Measurements from ENCODE around the gene TMEM259.
A peak's percentile ranks its signal among the peaks of the same experiment; 100 is the strongest.

The TMEM259 gene

GRCh38 chr19:1016647-1017114, 4.2 kb downstream of the TMEM259 start:
- H3F3A ChIP-seq (ENCODE audit: insufficient read depth) = no peaks in the 10 kb centered on the region
- no peak overlapping the region for H2AFZ ChIP-seq (ENCODE audit: low read depth, low read length, severe bottlenecking)
- no peak for TF ChIP-seq CTCF (IDR thresholded peaks at IDR 0.05; ENCODE audit: insufficient read depth, low read length, poor library complexity, severe bottlenecking)
- no peak for TF ChIP-seq EZH2phosphoT487 (conservative IDR thresholded peaks at IDR 0.05; ENCODE audit: low read length)
- H3K36me3 ChIP-seq (ENCODE audit: low read length) = no peaks in the 10 kb centered on the region
- no peaks in the 10 kb centered on the region for H3K27me3 ChIP-seq (ENCODE audit: low read length)
- peak overlapping the region; percentile 89 for H3K4me3 ChIP-seq (ENCODE audit: insufficient read depth, low read length, poor library complexity, severe bottlenecking)
- no peaks in the 10 kb centered on the region for H3K9me3 ChIP-seq (ENCODE audit: insufficient read depth, low read length)
- H3K27ac ChIP-seq (ENCODE audit: low read depth, low read length) = peak overlapping the region; percentile 48
- 0 out of 2 replicates have a peak, but pooled peaks cover 5% of the 10 kb centered on the region for H4K20me1 ChIP-seq (ENCODE audit: low read depth, low read length)
- H3K4me2 ChIP-seq (ENCODE audit: low read depth, low read length, poor library complexity, severe bottlenecking) = peak overlapping the region; percentile 86
- peaks cover 63% of the 10 kb centered on the region for H3K79me2 ChIP-seq (ENCODE audit: insufficient read depth, low read length)
- H3K9ac ChIP-seq (ENCODE audit: low read length) = peak overlapping the region; percentile 91
- H3K9me2 ChIP-seq (replicated peaks; ENCODE audit: insufficient read depth, low read length) = no peaks in the 10 kb centered on the region

- H3F3A ChIP-seq (ENCODE audit: insufficient read depth) = no peaks in the 10 kb centered on the region
- H3K36me3 ChIP-seq (ENCODE audit: low read length) = no peaks in the 10 kb centered on the region
- H2AFZ ChIP-seq (ENCODE audit: low read depth, low read length, severe bottlenecking) = no peak overlapping the region
- peak overlapping the region; percentile 48; the same call in 1 of the 2 replicates for H3K27ac ChIP-seq (ENCODE audit: low read depth, low read length)
- no peak overlapping the region for H3K4me3 ChIP-seq (ENCODE audit: insufficient read depth, low read length, poor library complexity, severe bottlenecking)
- no peaks in the 10 kb centered on the region for H3K27me3 ChIP-seq (ENCODE audit: low read length)
- peak overlapping the region; percentile 91 for H3K9ac ChIP-seq (ENCODE audit: low read length)
- no peaks in the 10 kb centered on the region for H3K9me2 ChIP-seq (replicated peaks; ENCODE audit: insufficient read depth, low read length)
- H3K79me2 ChIP-seq (ENCODE audit: insufficient read depth, low read length) = peaks cover 63% of the 10 kb centered on the region
- no peaks in the 10 kb centered on the region for H3K9me3 ChIP-seq (ENCODE audit: insufficient read depth, low read length)
- TF ChIP-seq EZH2phosphoT487 (conservative IDR thresholded peaks at IDR 0.05; ENCODE audit: low read length) (no peak), CTCF (IDR thresholded peaks at IDR 0.05; ENCODE audit: insufficient read depth, low read length, poor library complexity, severe bottlenecking) (no peak)
- 0 out of 2 replicates have a peak, but pooled peaks cover 5% of the 10 kb centered on the region for H4K20me1 ChIP-seq (ENCODE audit: low read depth, low read length)
- peak overlapping the region; percentile 86 for H3K4me2 ChIP-seq (ENCODE audit: low read depth, low read length, poor library complexity, severe bottlenecking)
Measured at GRCh38 chr19:1015782-1016646, 4.9 kb downstream of the TMEM259 start.

GRCh38 chr19:1015061-1015781, 5.7 kb downstream of the TMEM259 start:
- Histone ChIP-seq H3K79me2 (ENCODE audit: insufficient read depth, low read length) (peaks cover 58% of the 10 kb centered on the region), H3K4me2 (ENCODE audit: low read depth, low read length, poor library complexity, severe bottlenecking) (no peak overlapping the region), H3F3A (ENCODE audit: insufficient read depth) (no peaks in the 10 kb centered on the region), H3K36me3 (ENCODE audit: low read length) (no peaks in the 10 kb centered on the region), H3K9ac (ENCODE audit: low read length) (no peak overlapping the region), H3K27ac (ENCODE audit: low read depth, low read length) (no peak overlapping the region), H3K27me3 (ENCODE audit: low read length) (no peaks in the 10 kb centered on the region), H3K4me3 (ENCODE audit: insufficient read depth, low read length, poor library complexity, severe bottlenecking) (no peak overlapping the region), H3K9me3 (ENCODE audit: insufficient read depth, low read length) (no peaks in the 10 kb centered on the region), H4K20me1 (ENCODE audit: low read depth, low read length) (0 out of 2 replicates have a peak, but pooled peaks cover 5% of the 10 kb centered on the region), H2AFZ (ENCODE audit: low read depth, low read length, severe bottlenecking) (no peak overlapping the region), H3K9me2 (replicated peaks; ENCODE audit: insufficient read depth, low read length) (no peaks in the 10 kb centered on the region)
- no peak for TF ChIP-seq EZH2phosphoT487 (conservative IDR thresholded peaks at IDR 0.05; ENCODE audit: low read length)
- no peak for TF ChIP-seq CTCF (IDR thresholded peaks at IDR 0.05; ENCODE audit: insufficient read depth, low read length, poor library complexity, severe bottlenecking)
